Left ventricle myocardium superior (tissue), 1 donor: ENCODE results near the gene KLHL3. TPM values are rescaled to one million over a fixed set of nuclear protein-coding genes. Genes with fewer than 3 reads are reported as not detected.

Experiments
- microRNA-seq: library from miRNA; unstranded; fragments of <30 nt; microRNA quantifications from one replicate; pipeline ENCODE4 v1.2.0, GENCODE V29; 2020; ENCODE audit warnings: borderline number of aligned reads
- total RNA-seq: library from RNA; stranded (reverse); fragmentation: NEBNext Ultra II Directional; extraction: Animal tissue kit (Norgen Biotek cat#: 25700); gene quantifications from one replicate; pipeline ENCODE4 v1.2.1, GENCODE V29; 2021
- donor health status: DM: no; HTN: yes; CAD: no; lungs with severe emphysema.

The KLHL3 gene
- total RNA-seq, 1 donor from 2014 or later: 24.5 TPM

Small RNA genes lying within 50 kb of the gene (microRNA-seq; reads per million reads assigned to microRNA genes)
- gene MIR874: 829 reads per million, percentile 73 among the genes with 10 or more reads in this experiment

Other genes starting within 250 kb of the KLHL3 start
- gene SPOCK1, start 236.8 kb downstream of the KLHL3 start, total RNA-seq: 14.7 TPM
- 13.7 TPM for gene HNRNPA0, start 18.3 kb upstream of the KLHL3 start, total RNA-seq
- 8.7 TPM for gene MYOT, start 131.8 kb upstream of the KLHL3 start, total RNA-seq
- gene PKD2L2, start 153.4 kb upstream of the KLHL3 start, total RNA-seq: 0.55 TPM